Posterior cingulate gyrus (tissue), 11 donors: ENCODE data around the gene OCA2.
"Not testable (repeated sequence)": the region's sequence is repeated elsewhere in the genome, so short reads cannot be mapped to it uniquely, and the experiment has no call there.

ENCODE experiments used
- DNase-seq, 10 donors: peaks; one replicate each; pipeline versions ENCODE4 v3.0.0 to v3.0.0-alpha.2; 2020 to 2021; ENCODE audit warnings: mixed read lengths in 3 of 10
- intact Hi-C: fragments of 100-400 bp; cut with DNase I; formaldehyde crosslinking; loops from one replicate; pipeline ENCODE4 v1.15.1; 2023

Gene OCA2

GRCh38 chr15:27864719-27865118 is 234.4 kb downstream of the OCA2 start:
- intact Hi-C loops = loop anchor here (5.0 kb wide), 1 partner anchor 33 kb away; no protein-coding TSS in a partner anchor

GRCh38 chr15:27864086-27864485 is 235.0 kb downstream of the OCA2 start:
- intact Hi-C loops = loop anchor here (5.0 kb wide), 1 partner anchor 33 kb away; no protein-coding TSS in a partner anchor
- no peak for DNase-seq

More at GRCh38 chr15:27864719-27865118, 234.4 kb downstream of the OCA2 start:
- no peak for DNase-seq

GRCh38 chr15:27863000-27863399 is 236.1 kb downstream of the OCA2 start:
- intact Hi-C loops = loop anchor here (5.0 kb wide), 1 partner anchor 34 kb away; no protein-coding TSS in a partner anchor
- no peak for DNase-seq

GRCh38 chr15:27861171-27861570 is 237.9 kb downstream of the OCA2 start:
- intact Hi-C loops = loop anchor here (5.0 kb wide), 1 partner anchor 36 kb away; no protein-coding TSS in a partner anchor

GRCh38 chr15:27855137-27855536 is 244.0 kb downstream of the OCA2 start:
- intact Hi-C loops = no loop called here
- no peak for DNase-seq

More at GRCh38 chr15:27861171-27861570, 237.9 kb downstream of the OCA2 start:
- DNase-seq = no peak

GRCh38 chr15:27854601-27855000 is 244.5 kb downstream of the OCA2 start:
- DNase-seq = no peak
- intact Hi-C loops = no loop called here

- intact Hi-C loops = no loop called here
- no peak for DNase-seq
These were observed 245.3 kb downstream of the OCA2 start for GRCh38 chr15:27853624-27854455.

GRCh38 chr15:27851858-27852210 is 247.3 kb downstream of the OCA2 start:
- no peak for DNase-seq
- intact Hi-C loops = no loop called here

GRCh38 chr15:27850981-27851857 is 247.9 kb downstream of the OCA2 start:
- intact Hi-C loops = no loop called here
- peak in 2 of 10 donors; percentile 29 to 88 for DNase-seq

GRCh38 chr15:27850050-27850449 is 249.1 kb downstream of the OCA2 start:
- no peak for DNase-seq
- intact Hi-C loops = no loop called here

- DNase-seq, intact Hi-C loops: not testable (repeated sequence)
These were observed 250.2 kb downstream of the OCA2 start for GRCh38 chr15:27848936-27849335.

- no peak for DNase-seq
These were observed 251.1 kb downstream of the OCA2 start for GRCh38 chr15:27847775-27848710.

GRCh38 chr15:27846722-27847395 is 252.3 kb downstream of the OCA2 start:
- DNase-seq = no peak
- intact Hi-C loops = no loop called here

More at GRCh38 chr15:27847775-27848710, 251.1 kb downstream of the OCA2 start:
- intact Hi-C loops = no loop called here

- no peak for DNase-seq
- intact Hi-C loops = no loop called here
These were observed 253.4 kb downstream of the OCA2 start for GRCh38 chr15:27845535-27846369.

- intact Hi-C loops = no loop called here
- DNase-seq = no peak
These were observed 255.0 kb downstream of the OCA2 start for GRCh38 chr15:27844018-27844666.

GRCh38 chr15:27843146-27843545 is 256.0 kb downstream of the OCA2 start:
- intact Hi-C loops = no loop called here
- no peak for DNase-seq

- no peak for DNase-seq
- intact Hi-C loops = no loop called here
These were observed 256.6 kb downstream of the OCA2 start for GRCh38 chr15:27842526-27842925.
